GM21447 (cell line): Measurements from ENCODE around the gene ASB7.

Source experiments
- ATAC-seq: cut with Tn5 transposase; IDR thresholded peaks from one replicate; pipeline ENCODE4 v1.9.1; 2021; ENCODE audit not compliant: unreplicated experiment

The ASB7 gene

DNA sequence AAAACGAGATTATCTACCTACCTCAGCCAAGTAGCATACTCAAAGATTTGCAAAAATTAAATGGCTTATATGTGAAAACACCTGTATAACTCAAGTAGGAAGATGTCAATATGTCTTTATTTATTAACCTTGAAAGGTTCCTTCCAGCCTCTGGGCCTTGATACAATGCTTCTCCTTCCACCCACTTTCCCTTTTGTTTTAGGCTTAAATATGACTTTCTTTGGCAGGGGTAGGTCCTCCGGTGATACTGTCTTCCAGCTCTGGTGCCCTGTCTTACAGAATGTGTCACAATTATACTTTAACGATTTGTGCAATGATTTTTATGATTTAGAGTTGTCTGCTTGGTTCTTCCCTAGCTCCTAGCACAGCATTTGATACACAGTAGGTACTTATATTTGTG, 4.5 kb upstream of the ASB7 start:
- ATAC-seq = no peak

DNA sequence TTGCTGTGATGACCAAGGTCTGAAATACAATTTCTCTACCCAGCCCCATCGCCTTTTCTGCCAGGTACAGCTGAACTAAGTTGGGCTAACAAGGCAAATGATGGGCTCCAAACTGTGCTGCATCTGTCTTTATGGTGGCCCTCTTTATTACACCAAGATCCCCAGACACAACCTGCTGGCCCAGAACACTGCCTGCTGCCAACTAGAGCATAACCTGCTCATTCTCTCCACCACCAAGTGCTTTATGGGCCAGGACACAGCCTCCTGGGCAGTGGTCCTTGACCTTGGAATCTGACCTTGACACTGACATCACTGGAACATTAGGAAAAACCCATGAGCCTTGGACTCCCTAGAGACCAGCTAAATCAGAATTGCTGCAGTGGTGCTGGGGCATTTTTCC, 3.7 kb upstream of the ASB7 start:
- no peak for ATAC-seq

DNA sequence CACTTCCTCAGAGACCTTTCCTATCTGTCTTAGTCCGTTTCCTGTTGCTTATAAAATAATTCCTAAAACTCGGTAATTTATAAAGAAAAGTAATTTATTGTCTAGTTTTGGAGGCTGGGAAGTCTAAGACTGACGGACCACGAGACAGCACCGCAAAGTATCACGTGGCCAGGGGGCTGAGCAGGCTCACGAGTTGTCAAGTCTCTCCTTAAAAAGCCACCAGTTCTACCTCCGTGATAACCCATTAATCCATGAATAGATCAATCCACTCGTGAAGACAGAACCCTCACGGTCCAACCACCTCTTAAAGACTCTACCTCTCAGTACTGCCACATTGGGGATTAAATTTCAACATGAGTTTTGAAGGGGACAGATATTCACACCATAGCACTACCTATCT, 1.2 kb upstream of the ASB7 start:
- no peak for ATAC-seq

DNA sequence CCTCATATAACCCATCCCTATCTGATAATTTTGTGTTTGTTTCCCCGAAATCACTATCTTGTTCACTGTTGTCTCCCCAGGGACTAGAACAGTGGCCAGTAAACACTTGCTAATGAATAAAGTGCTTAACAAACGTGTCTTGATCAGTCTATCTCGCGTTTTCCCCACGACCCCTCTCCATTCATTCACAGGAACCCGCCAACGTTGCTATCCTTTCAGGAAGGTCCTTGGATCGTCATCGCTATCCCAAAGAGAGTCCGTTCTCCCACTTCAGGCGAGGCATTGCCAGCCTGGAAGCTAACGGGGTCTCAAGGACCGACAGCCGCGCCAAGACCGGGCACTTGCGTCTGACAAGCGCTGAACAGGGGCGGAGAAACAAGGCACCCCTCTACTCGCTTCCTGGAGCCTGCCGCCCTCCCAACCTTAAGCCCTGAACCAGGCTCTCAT, 749 bp upstream of the ASB7 start:
- peak; percentile 7 for ATAC-seq

DNA sequence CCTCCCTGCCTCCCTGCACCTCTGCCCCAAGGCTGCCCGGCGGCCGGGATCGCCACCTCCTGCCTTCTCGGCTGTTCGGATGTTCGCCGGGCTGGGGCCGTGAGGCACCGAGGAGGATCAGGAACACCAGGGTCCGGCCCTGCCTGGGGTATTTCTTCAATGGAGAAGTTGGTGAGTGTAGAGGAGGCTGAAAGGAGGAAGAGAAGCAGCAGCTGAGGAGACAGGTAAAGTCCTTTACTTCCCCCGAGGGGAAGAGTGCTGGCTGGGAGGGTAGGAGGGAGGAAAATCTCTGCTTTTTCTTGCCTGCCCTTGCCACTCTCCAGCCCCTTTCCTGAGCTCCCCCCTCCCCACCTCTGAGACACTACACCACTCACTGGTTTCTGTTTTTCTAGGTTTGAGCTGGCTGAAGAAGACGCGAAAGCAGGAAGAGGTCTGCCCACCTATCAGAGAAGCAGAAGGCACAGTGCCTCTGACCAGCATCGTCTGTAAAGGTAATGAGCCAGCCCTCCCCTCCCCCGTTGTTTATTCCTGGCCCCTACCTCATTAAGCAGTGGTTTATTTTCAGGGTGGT, 519 bp downstream of the ASB7 start:
- peak; percentile 43 for ATAC-seq

DNA sequence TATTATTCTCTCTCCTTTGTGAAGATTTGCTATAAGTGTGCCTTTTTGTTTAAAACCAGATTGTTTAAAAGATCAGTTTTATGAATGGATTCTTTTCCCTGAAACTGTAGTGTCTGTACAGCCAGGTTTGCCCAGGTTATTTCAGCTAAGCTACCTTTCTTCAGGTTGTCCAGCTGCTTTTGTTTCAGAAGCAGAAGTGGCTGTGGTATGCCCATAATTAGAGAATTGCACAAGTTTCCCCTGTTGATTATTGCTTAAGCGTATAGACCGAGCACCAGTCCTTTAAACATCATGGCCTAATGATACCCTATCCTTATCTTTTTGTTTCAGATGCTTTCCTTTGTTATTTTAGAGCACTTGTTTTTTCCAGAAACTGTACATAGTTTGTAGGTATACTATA, 10.2 kb downstream of the ASB7 start:
- ATAC-seq = no peak

DNA sequence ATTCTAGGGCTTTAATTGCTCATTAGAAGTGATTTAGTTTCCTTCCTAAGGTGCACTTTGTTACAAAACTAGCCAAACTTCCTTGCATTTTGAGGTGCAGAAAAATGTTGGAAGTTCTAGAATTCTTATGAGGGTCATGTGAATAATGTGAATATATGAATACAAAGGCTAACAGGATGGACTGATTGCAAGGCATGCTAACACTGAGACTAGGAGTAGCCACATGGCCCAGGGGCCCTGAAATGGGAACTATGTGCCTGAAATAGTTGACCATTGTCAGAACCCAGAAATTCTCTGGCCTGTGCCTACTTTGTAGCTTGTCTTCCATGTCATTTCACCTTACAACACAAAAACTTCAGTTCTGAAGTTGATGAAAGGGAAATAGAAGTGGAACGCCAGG, 10.8 kb downstream of the ASB7 start:
- no peak for ATAC-seq

DNA sequence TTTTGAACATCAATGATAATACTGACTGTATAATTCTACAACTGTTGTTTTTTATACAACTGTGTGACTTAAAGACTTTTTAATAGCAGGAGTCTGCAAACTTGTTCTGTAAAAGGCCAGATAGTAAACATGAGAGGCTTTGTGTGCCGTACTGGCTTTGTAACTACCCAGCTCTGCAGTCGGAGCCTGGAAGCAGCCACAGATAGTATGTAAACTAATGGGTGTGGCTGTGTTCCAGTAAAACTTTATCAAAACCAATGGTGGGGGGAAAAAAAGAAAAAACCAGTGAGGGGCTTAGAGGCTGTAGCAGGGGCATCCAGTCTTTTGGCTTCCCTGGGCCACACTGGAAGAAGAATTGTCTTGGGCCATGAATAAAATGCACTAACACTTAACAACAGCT, 11.9 kb downstream of the ASB7 start:
- ATAC-seq = no peak

DNA sequence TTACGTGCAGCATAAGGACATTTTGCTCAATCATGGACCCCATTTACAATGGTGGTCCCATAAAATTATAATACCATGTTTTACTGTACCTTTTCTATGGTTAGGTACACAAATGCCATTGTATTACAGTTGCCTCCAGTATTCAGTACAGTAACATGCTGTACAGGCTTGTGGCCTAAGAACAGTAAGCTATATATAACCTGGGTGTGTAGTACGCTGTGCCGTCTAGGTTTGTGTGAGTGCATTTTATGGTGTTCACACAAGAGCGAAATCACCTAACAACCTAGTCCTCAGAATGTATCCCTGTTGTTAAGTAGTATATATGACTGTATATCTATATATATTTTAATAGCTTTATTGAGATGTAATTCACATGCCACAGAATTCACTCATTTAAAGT, 12.5 kb downstream of the ASB7 start:
- no peak for ATAC-seq

DNA sequence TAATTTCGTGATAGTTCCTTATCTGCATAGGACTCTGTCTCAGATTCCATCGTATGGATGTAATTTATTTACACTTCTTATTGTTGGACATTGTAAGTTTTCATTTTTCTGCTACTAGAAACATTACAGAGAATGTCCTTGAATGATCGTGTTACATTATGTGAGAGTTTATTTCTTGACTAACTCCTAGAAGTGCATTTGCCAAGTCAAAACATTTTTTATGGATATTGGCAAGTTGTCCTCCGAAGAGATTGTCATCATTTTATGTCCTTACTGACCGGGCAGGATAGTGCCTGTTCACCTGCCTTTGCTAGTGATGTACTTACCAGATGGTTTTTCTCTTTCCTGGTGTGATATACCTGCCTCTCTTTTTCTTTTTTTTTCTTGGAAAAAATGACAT, 13.4 kb downstream of the ASB7 start:
- ATAC-seq = no peak

DNA sequence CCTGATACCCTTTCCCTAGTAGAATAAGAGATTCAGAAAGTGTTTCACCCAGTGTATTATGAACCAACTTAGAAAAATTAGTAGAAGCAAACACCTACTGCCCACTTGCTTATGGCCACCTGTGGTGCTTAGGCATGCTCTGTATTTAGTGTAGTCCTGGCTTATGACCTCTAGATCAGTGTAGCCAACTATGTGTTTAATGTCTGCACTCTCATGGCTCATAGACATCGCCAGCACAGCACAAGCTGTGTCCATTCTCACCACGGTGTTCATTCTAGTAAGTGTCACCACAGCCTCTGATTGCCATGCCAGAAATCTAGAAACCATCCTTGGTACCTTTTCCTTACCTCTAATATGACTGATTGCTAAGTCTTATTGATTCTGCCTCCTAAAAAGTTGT, 14.3 kb downstream of the ASB7 start:
- no peak for ATAC-seq

DNA sequence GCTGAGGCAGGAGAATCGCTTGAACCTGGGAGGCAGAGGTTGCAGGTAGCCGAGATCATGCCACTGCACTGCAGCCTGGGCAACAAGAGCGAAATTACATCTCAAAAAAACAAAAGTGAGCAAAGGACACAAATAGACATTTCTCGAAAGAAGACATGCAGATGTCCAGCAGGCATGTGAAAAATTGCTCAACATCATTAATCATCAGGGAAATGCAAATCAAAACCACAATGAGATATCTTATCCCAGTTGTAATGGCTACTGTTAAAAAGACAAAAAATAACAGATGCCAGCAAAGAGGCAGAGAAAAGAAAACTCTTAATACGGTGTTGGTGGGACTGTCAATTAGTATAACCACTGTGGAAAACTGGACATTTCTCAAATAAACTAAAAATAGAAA, 20.9 kb downstream of the ASB7 start:
- ATAC-seq = no peak

DNA sequence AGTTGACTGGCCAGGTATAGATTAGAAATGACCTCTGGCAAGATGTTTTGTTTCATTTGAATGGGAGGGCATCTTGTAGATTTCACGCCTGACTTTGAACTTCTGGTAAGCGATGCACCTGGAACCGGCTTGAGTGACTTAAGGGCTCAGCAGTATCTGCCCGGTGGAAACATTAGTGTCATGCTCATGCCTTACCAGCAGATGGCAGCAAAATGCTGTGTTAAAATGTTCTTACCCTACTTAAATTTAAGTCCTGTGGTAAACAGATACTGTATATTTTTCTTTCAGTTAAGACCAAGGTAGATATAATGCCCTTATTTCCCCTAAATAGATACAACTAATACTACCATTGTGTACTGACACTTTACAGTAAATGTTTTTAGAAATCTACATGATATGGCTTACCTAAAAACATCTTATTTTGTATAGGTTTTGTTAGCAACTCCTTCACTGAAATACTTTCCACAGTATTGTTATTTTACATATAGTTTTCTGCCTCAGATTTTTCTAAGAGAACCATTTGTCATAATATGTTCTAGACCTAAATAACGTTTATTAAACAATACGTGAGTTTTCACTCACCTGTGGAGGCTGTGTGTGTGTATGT, 25.5 kb downstream of the ASB7 start:
- peak; percentile 81 for ATAC-seq

DNA sequence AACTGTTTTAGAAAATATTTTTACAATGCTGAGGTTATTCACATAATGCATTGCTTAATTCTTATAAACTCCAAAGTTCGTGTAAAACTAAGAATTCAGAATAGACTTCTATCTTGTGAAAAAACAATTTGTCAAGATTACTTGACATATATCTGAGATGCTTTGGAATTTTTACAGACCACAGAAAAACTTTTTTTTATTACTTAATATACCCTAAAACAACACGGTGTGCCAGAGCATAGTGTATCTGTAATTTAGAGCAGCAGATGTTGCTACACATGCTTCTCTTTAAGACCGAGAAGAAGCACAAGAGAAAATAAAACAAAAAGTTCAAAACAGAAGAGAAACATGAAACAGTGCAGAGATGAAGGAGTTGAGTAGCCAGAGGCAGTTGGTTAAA, 26.4 kb downstream of the ASB7 start:
- ATAC-seq = no peak

DNA sequence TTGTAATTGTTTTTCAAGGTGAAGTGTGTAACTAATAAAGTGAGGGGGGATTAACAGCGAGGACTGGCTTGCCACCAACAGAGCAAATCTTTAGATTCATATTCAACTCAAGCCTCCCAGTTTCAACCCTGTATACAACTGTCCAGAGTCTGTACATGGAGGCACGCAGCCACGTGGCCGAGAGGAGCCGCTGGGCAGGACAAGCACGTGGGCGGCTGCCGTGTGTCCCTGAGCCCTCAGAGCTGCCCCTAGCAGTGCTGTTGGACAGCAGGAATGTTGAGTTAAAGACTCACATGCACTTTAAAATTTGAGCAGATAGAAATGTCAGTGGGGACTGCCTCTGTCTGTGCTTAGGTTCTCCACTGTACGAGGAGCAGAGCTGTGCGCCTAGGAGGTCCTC, 29.4 kb downstream of the ASB7 start:
- no peak for ATAC-seq

DNA sequence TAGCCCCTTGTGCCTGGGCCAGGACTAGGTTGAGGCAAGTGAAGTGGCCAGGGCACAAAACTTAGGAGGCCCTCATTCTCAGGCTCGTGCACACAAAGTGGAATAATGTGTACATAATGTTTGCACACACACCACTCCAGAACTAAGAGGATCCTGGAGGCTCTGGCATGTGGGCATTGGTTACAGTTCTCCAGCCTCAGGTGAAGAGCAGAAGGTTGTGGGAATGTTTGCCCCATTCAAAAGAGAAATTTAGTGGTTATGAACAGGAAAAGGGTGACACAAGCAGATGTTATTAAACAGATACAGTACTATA, 31.3 kb downstream of the ASB7 start:
- ATAC-seq = no peak

DNA sequence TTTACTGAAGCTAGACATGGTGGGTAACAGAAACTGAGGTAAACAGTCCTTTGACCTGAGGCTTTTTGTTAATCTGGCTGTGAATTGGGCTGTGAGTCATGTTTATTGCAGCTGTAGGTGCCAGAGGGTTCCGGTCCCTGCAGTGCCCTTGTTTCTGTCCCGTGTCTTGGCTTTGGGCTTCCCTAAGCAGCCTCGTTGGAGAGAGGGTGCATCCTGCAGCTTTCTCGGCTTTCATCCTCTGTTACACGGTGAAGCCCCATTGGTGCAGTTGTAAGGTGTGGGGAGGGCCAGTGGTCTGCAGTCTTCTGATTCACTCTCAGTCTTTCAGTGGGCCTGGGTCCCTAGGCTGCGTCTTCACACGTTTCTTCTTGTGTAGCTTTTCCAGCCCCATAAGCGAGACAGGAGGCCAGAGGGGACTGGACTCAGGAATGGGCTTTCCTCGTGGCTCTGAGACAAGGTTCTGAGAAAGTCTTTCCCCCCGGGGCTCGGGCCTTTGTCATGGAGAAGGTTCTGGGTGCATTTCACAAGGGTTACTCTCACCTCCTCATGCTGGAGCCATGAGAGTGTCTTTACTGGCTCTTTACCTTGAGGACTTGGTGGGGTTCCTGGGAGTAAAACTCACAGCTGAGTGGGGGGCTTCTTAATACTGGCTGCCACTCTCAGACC, 33.1 kb downstream of the ASB7 start:
- no peak for ATAC-seq

DNA sequence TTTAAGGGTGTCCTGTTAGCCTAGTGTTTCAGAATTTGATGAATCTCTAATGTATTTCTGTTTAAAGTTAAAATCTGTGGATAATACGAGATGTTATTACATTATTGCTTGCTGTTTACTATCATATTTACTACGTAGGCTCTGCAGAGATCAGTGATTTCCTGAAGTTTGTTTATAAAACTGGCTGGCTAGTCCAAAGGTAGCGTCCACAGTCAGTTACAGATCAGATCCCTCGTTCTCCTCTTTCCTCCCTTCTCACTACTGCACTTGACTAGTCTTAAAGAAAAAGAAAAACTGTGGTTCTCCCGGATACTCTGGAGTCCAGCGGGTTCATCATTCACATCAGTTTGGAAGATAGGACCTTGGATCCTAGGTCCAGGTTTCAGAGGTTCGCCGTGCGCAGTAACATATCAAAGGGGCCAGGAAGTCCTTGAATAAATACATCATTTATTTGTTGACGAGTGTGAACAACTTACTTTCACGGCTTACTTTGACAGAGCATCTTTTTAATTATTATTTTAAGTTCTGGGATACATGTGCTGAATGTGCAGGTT, 35.9 kb downstream of the ASB7 start:
- no peak for ATAC-seq

DNA sequence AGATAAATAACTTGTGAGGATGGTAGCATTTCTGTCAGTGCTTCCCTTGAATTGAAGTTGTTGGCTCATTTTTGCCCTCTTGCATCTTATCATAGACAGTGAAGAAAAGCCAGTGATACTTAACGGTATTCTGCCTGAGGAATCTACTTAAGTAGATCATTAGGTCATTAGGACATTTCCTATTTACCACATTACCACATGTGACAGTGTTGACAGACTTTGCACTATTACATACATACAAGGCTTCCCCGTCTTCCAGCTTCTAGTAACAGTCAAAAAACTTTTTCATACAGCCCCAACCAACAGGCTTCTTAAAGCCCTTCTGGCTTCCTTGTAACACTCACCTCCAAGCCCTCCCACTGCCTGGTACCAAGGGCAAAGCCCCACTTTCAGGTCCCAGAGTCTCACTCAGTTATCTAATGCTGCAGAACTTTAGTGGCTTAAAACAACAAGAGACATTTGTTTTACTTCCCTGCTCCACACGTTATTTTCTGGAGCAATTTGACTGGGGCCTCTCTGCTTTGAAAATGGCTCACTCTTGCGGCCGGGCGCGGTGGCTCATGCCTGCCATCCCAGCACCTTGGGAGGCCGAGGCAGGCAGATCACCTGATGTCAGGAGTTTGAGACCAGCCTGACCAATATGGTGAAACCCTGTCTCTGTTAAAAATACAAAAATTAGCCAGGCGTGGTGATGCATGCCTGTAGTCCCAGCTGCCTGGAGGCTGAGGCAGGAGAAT, 40.0 kb downstream of the ASB7 start:
- ATAC-seq = no peak

DNA sequence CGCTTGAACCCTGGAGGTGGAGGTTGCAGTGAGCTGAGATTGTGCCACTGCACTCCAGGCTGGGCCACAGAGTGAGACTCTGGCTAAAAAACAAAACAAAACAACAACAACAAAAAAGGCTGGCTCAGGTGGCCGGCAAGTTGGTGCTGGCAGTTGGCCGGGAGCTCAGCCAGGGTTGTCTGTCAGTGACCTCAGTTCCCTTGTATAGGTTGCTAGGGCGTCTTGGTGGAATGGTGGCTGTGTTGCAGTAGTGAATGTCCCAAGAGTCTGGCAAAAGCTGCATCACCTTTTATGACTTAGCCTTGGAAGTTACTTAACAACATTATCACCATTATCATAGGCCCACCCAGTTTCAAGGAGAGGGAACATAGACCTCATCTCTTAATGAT, 40.6 kb downstream of the ASB7 start:
- ATAC-seq = no peak

DNA sequence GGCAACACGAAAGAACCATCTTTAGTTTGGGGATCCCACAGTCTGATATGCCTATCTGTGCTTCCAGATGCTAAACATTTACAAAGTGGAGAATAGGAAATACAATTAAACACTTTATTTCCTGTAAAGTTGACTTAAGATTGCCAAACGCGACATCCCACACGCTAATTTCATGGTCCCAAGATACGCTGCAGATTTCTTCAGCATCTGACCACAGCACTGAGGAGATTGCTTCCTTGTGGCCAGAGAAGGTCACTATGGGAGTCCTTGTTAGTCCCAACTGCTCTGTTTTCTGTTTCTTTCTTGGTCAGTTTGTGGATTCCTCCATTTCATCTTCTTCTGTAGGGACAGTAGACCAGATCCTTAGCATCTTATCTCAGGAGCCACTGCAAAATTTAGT, 43.3 kb downstream of the ASB7 start:
- ATAC-seq = no peak

DNA sequence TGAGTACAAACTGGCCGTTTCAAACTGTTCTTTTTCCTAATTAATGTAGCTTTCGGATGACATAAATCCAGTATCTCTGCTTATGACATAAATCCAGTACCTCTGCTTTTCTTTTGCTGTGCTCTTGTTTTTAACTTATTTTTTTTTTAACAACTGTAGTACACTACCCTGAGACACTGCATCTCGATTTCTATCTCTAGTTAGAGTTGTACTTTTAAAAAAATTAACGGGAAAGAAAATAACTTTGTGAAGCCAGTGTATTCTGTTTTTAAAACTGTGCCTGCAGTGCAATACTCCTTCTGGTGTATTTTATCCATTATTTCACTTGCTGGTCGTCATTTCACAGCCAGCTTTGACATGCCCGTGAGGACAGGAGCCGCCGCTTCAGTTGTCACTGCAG, 46.6 kb downstream of the ASB7 start:
- ATAC-seq = no peak
